ENCODE results near the gene UPP1. TPM values are rescaled to one million over a fixed set of nuclear protein-coding genes. Genes with fewer than 3 reads are reported as not detected.

UPP1 gene
- total and polyA plus RNA-seq, 8 donors: 0.87 to 45.7 (median 14.3) TPM

DNA sequence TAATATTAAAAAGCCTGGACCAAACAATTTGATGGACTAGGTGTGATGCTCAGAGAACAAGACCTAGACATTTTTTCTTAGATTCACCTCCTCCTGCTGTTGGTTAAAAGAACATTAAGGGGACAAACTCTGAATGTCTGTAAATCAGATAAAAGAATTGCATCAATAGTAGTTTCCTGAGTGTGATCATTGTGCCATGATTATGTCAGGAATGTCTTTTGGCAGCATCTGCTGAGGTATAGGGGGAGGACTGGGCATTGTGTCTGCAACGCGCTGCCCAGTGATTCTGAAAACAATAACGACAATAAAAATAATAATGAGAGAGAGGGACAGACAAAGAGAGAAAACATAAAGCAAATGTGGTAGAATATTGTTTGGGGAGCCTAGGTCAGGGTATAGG, 46.8 kb upstream of the UPP1 start:
- Histone ChIP-seq H3K9me3 (no peaks in the 10 kb centered on the region), H3K27ac (no peak overlapping the region), H3K4me1 (no peaks in the 10 kb centered on the region), H3K27me3 (peaks cover 0 to 5% (median 0%) of the 10 kb centered on the region in 3 donors), H3K36me3 (no peaks in the 10 kb centered on the region), H3K4me3 (no peak overlapping the region)
- no peak for TF ChIP-seq CTCF (IDR thresholded peaks at IDR 0.05)
- TF ChIP-seq POLR2A (IDR thresholded peaks at IDR 0.05): no peak
- TF ChIP-seq POLR2AphosphoS5 (IDR thresholded peaks at IDR 0.05): no peak
- no peak for TF ChIP-seq EP300 (IDR thresholded peaks at IDR 0.05)
- intact Hi-C loops (cut with DNase I; ENCODE audit: low total_unique reads): no loop called here
- WGBS, 5 donors: 73 to 90% (median 79%) methylated on average over 3 of the region's 3 CpGs
- no peak for DNase-seq

DNA sequence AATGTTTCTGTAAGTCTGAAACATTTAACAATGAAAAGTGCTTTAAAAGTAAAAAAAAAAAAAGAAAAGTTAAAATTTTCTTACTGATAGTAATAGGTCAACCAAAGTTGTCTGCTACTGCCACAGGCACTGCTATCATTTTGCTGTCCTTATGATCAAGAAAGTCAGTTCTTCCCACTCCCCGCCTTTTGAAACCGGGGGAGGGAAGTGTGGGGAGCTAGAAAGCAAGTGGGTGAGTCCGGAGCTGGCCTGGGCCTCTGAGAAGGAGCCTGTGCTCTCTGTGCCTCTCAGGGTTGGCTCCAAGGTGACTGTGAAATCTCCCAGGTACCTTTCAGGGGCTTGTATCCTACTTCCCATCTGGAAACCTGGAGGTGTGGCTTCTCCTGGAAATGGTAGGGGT, 46.4 kb upstream of the UPP1 start:
- no peak overlapping the region for H3K27ac ChIP-seq
- whole genome bisulfite sequencing, 5 donors: 47 to 75% (median 60%) methylated on average over 3 of the region's 3 CpGs
- intact Hi-C loops (cut with DNase I; ENCODE audit: low total_unique reads): no loop called here
- peaks cover 0 to under 1% (median 0%) of the 10 kb centered on the region in 3 donors for H3K27me3 ChIP-seq
- H3K4me1 ChIP-seq: no peaks in the 10 kb centered on the region
- no peaks in the 10 kb centered on the region for H3K36me3 ChIP-seq
- no peak for DNase-seq
- H3K4me3 ChIP-seq: no peak overlapping the region
- no peaks in the 10 kb centered on the region for H3K9me3 ChIP-seq
- TF ChIP-seq POLR2A (IDR thresholded peaks at IDR 0.05) (no peak), POLR2AphosphoS5 (IDR thresholded peaks at IDR 0.05) (no peak)

- intact Hi-C loops (cut with DNase I; ENCODE audit: low total_unique reads): no loop called here
- 67 to 79% (median 68%) methylated on average over 9 of the region's 9 CpGs for whole genome bisulfite sequencing, 5 donors
- no peak for DNase-seq
- Histone ChIP-seq H3K4me3 (no peak overlapping the region), H3K4me1 (no peaks in the 10 kb centered on the region), H3K36me3 (no peaks in the 10 kb centered on the region), H3K9me3 (no peaks in the 10 kb centered on the region), H3K27ac (no peak overlapping the region), H3K27me3 (no peaks in the 10 kb centered on the region)
- no peak for TF ChIP-seq CTCF (IDR thresholded peaks at IDR 0.05)
These were observed 43.8 kb upstream of the UPP1 start for GRCh38 chr7:48045195-48045765.

- Histone ChIP-seq H3K9me3 (no peaks in the 10 kb centered on the region), H3K27me3 (no peaks in the 10 kb centered on the region), H3K4me1 (no peaks in the 10 kb centered on the region), H3K4me3 (no peak overlapping the region), H3K27ac (no peak overlapping the region), H3K36me3 (no peaks in the 10 kb centered on the region)
- WGBS, 5 donors: 68 to 74% (median 70%) methylated on average over 14 of the region's 14 CpGs
- DNase-seq: no peak
- intact Hi-C loops (cut with DNase I; ENCODE audit: low total_unique reads): no loop called here
- TF ChIP-seq POLR2A (IDR thresholded peaks at IDR 0.05) (no peak), EP300 (IDR thresholded peaks at IDR 0.05) (no peak), POLR2AphosphoS5 (IDR thresholded peaks at IDR 0.05) (no peak), CTCF (IDR thresholded peaks at IDR 0.05) (no peak)
These were observed 42.6 kb upstream of the UPP1 start for GRCh38 chr7:48046458-48046857.

- Histone ChIP-seq H3K27me3 (no peaks in the 10 kb centered on the region), H3K9me3 (no peaks in the 10 kb centered on the region), H3K4me3 (no peak overlapping the region), H3K4me1 (no peaks in the 10 kb centered on the region), H3K36me3 (no peaks in the 10 kb centered on the region), H3K27ac (no peak overlapping the region)
- intact Hi-C loops (cut with DNase I; ENCODE audit: low total_unique reads): no loop called here
- WGBS, 5 donors: 89 to 96% (median 95%) methylated on average over 8 of the region's 8 CpGs
- no peak for DNase-seq
- TF ChIP-seq CTCF (IDR thresholded peaks at IDR 0.05): no peak
- TF ChIP-seq EP300 (IDR thresholded peaks at IDR 0.05): no peak
- TF ChIP-seq POLR2A (IDR thresholded peaks at IDR 0.05): no peak
- TF ChIP-seq POLR2AphosphoS5 (IDR thresholded peaks at IDR 0.05): no peak
These were observed 41.0 kb upstream of the UPP1 start for GRCh38 chr7:48048113-48048512.
